Osteoblast (primary cell): ENCODE results near the gene MPRIP. TPM values are rescaled to one million over a fixed set of nuclear protein-coding genes. Genes with fewer than 3 reads are reported as not detected.

Experiments used
- DNase-seq: peaks from one replicate; pipeline ENCODE4 v3.0.0; 2011; ENCODE audit warnings: low spot score, mixed read lengths; ENCODE audit not compliant: insufficient read length; ENCODE audit errors: missing footprints
- H2AFZ ChIP-seq: 2 replicates; pipeline ENCODE4 v1.6.0; 2011; ENCODE audit warnings: mild to moderate bottlenecking, low read length
- H3K27ac ChIP-seq: 2 replicates; pipeline ENCODE4 v1.5.1; 2011; ENCODE audit warnings: mild to moderate bottlenecking, low read depth, low read length, moderate library complexity
- H3K27me3 ChIP-seq: 2 replicates; pipeline ENCODE4 v1.6.0; 2012; ENCODE audit warnings: mild to moderate bottlenecking, control low read depth, inconsistent platforms, low read length, moderate library complexity; ENCODE audit not compliant: insufficient read depth
- H3K36me3 ChIP-seq: 2 replicates; pipeline ENCODE4 v1.5.1; 2011; ENCODE audit warnings: mild to moderate bottlenecking, low read length, control low read depth, moderate library complexity; ENCODE audit not compliant: insufficient read depth
- H3K4me1 ChIP-seq: 2 replicates; pipeline ENCODE4 v1.5.1; 2011; ENCODE audit warnings: mild to moderate bottlenecking, low read length, control low read depth, moderate library complexity; ENCODE audit not compliant: insufficient read depth
- H3K4me2 ChIP-seq: 2 replicates; pipeline ENCODE4 v1.6.0; 2011; ENCODE audit warnings: mild to moderate bottlenecking, low read length; ENCODE audit not compliant: insufficient read depth
- H3K4me3 ChIP-seq: fragments of 200-600 bp; sonication (generic); 3 replicates; pipeline ENCODE4 v1.5.1; 2012; ENCODE audit warnings: mild to moderate bottlenecking, low read length, inconsistent platforms; ENCODE audit not compliant: insufficient read depth
- H3K79me2 ChIP-seq: 2 replicates; pipeline ENCODE4 v1.6.0; 2012; ENCODE audit warnings: mild to moderate bottlenecking, low read length, control low read depth, inconsistent platforms; ENCODE audit not compliant: insufficient read depth
- H3K9me3 ChIP-seq: 2 replicates; pipeline ENCODE4 v1.5.1; 2011; ENCODE audit warnings: low read depth, low read length, control low read depth
- H4K20me1 ChIP-seq: 2 replicates; pipeline ENCODE4 v1.6.0; 2012; ENCODE audit warnings: mild to moderate bottlenecking, low read length, control low read depth; ENCODE audit not compliant: insufficient read depth
- CTCF ChIP-seq: IDR thresholded peaks from 2 replicates; pipeline ENCODE4 v1.5.1; 2011; ENCODE audit warnings: mild to moderate bottlenecking, low read depth, low read length, moderate library complexity; ENCODE audit errors: extremely low read depth
- total RNA-seq: library from RNA; depleted of rRNA; stranded (reverse); fragments of >200 nt; gene quantifications from 2 replicates; pipeline ENCODE4 v1.2.3, GENCODE V29; 2012

Gene MPRIP
- total RNA-seq, 1 donor, result 149 TPM

GRCh38 chr17:17226451-17227265 lies 184.4 kb downstream of the MPRIP start:
- no peaks in the 10 kb centered on the region for H3K4me1 ChIP-seq
- no peaks in the 10 kb centered on the region for H3K9me3 ChIP-seq
- no peaks in the 10 kb centered on the region for H3K27me3 ChIP-seq
- no peak overlapping the region for H3K4me3 ChIP-seq
- peaks cover 85% of the 10 kb centered on the region for H3K79me2 ChIP-seq
- H4K20me1 ChIP-seq, result peaks cover 9% of the 10 kb centered on the region
- H3K4me2 ChIP-seq, result no peak overlapping the region
- H3K36me3 ChIP-seq, result peaks cover 84% of the 10 kb centered on the region
- TF ChIP-seq CTCF, result no peak
- no peak overlapping the region for H2AFZ ChIP-seq
- H3K27ac ChIP-seq, result no peak overlapping the region
- peak; percentile 53 for DNase-seq

- no peak overlapping the region for H3K4me2 ChIP-seq
- H3K36me3 ChIP-seq, result peaks cover 84% of the 10 kb centered on the region
- H3K27me3 ChIP-seq, result no peaks in the 10 kb centered on the region
- peaks cover 14% of the 10 kb centered on the region for H4K20me1 ChIP-seq
- TF ChIP-seq CTCF, result no peak
- H3K27ac ChIP-seq, result no peak overlapping the region
- no peaks in the 10 kb centered on the region for H3K9me3 ChIP-seq
- peaks cover 87% of the 10 kb centered on the region for H3K79me2 ChIP-seq
- H3K4me1 ChIP-seq, result no peaks in the 10 kb centered on the region
- H2AFZ ChIP-seq, result no peak overlapping the region
- peak; percentile 76 for DNase-seq
- H3K4me3 ChIP-seq, result no peak overlapping the region
Observed at GRCh38 chr17:17227608-17228520, 185.6 kb downstream of the MPRIP start.

- Histone ChIP-seq H3K4me3 (no peak overlapping the region), H3K36me3 (peaks cover 82% of the 10 kb centered on the region), H3K27me3 (no peaks in the 10 kb centered on the region), H3K4me1 (no peaks in the 10 kb centered on the region), H4K20me1 (peaks cover 15% of the 10 kb centered on the region), H3K27ac (no peak overlapping the region), H2AFZ (no peak overlapping the region), H3K9me3 (no peaks in the 10 kb centered on the region), H3K79me2 (peaks cover 88% of the 10 kb centered on the region), H3K4me2 (no peak overlapping the region)
- TF ChIP-seq CTCF, result no peak
- peak; percentile 46 for DNase-seq
Observed at GRCh38 chr17:17228521-17229279, 186.4 kb downstream of the MPRIP start.
